ENCODE measurements around the gene SLC6A7.

SLC6A7 gene

GRCh38 chr5:150189728-150190502 lies at the start of gene SLC6A7:
Gene SLC6A7, plus strand, starts transcription at chr5:150190062. Its CDS starts 266 bp downstream, at chr5:150190328.
- DNase-seq (ENCODE audit: low read depth), result no peak

- no peak for DNase-seq (ENCODE audit: low read depth)
Measured at GRCh38 chr5:150140830-150141229, 49.0 kb upstream of the SLC6A7 start.

GRCh38 chr5:150141544-150142184 lies 48.2 kb upstream of the SLC6A7 start:
- DNase-seq (ENCODE audit: low read depth), result no peak

GRCh38 chr5:150142185-150142958 lies 47.5 kb upstream of the SLC6A7 start:
- DNase-seq (ENCODE audit: low read depth), result no peak

- DNase-seq (ENCODE audit: low read depth), result no peak
Measured at GRCh38 chr5:150142959-150143349, 46.9 kb upstream of the SLC6A7 start.

GRCh38 chr5:150143350-150144245 lies 46.3 kb upstream of the SLC6A7 start:
- DNase-seq (ENCODE audit: low read depth), result no peak

- DNase-seq (ENCODE audit: low read depth), result no peak
Measured at GRCh38 chr5:150144246-150144801, 45.5 kb upstream of the SLC6A7 start.

GRCh38 chr5:150144879-150145278 lies 45.0 kb upstream of the SLC6A7 start:
- DNase-seq (ENCODE audit: low read depth), result no peak

- DNase-seq (ENCODE audit: low read depth), result no peak
Measured at GRCh38 chr5:150146235-150146634, 43.6 kb upstream of the SLC6A7 start.

GRCh38 chr5:150146862-150147601 lies 42.8 kb upstream of the SLC6A7 start:
- DNase-seq (ENCODE audit: low read depth), result no peak

- DNase-seq (ENCODE audit: low read depth), result no peak
Measured at GRCh38 chr5:150147670-150148069, 42.2 kb upstream of the SLC6A7 start.

- no peak for DNase-seq (ENCODE audit: low read depth)
Measured at GRCh38 chr5:150148117-150148927, 41.5 kb upstream of the SLC6A7 start.

- no peak for DNase-seq (ENCODE audit: low read depth)
Measured at GRCh38 chr5:150149618-150150017, 40.2 kb upstream of the SLC6A7 start.

GRCh38 chr5:150152636-150153462 lies 37.0 kb upstream of the SLC6A7 start:
- DNase-seq (ENCODE audit: low read depth), result no peak

GRCh38 chr5:150153483-150153882 lies 36.4 kb upstream of the SLC6A7 start:
- no peak for DNase-seq (ENCODE audit: low read depth)

GRCh38 chr5:150153957-150154617 lies 35.8 kb upstream of the SLC6A7 start:
- DNase-seq (ENCODE audit: low read depth), result no peak

GRCh38 chr5:150154618-150155128 lies 35.2 kb upstream of the SLC6A7 start:
- DNase-seq (ENCODE audit: low read depth), result no peak

Measured in activated T-helper 1 cell treated with Interleukin-2 at 50 U/mL for 16 hours (primary cell).